HG03108 (cell line): ENCODE data around the gene REG4.
"Not testable (repeated sequence)": the region's sequence is repeated elsewhere in the genome, so short reads cannot be mapped to it uniquely, and the experiment has no call there.

Source experiments
- ATAC-seq: cut with Tn5 transposase; IDR thresholded peaks from one replicate; pipeline ENCODE4 v1.9.1; 2021; ENCODE audit warnings: moderate library complexity; ENCODE audit not compliant: unreplicated experiment

Gene REG4

DNA sequence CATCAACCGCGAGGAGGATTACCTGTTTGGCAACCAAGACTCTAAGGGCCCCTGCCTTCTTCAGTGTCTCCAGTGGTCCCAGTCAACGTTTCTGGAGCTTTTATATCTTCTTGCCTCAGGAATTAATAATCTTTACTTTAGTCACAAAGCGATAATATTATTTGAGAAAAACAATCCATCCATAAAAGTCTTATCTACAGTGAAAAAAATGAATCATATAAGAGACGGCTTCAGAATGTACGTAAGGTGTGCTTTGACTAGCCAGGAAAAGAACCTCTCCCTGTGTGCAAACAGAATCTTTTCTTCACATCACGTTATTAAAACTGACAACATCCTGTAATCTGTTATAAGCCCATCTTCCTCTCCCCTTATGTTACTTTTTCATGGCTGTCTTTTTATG, at the start of gene REG4:
Gene REG4 (minus strand): TSS at position 74 of the 400 bp plus-strand sequence. CDS start 2,691 bp downstream, outside the sequence.
- ATAC-seq, result no peak

DNA sequence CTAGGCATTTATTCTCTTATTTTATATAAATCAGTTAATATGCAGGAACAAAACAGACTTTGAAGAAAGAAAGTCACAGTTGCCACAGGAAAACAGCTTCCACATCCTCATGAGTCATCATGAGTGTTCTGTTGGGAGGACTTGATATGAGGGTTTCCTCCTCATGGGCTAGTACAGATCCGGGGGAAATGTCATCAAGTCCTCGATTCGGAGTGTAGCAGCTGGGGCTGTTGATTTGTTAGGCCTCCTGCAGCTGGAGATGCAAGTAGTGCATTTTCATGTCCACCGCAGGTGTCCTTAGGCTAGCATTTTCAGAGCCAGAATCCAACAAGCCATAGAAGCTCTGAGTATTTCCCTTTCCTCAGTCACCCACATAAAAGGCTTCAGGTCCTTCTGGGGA, 48.4 kb upstream of the REG4 start:
- no peak for ATAC-seq

DNA sequence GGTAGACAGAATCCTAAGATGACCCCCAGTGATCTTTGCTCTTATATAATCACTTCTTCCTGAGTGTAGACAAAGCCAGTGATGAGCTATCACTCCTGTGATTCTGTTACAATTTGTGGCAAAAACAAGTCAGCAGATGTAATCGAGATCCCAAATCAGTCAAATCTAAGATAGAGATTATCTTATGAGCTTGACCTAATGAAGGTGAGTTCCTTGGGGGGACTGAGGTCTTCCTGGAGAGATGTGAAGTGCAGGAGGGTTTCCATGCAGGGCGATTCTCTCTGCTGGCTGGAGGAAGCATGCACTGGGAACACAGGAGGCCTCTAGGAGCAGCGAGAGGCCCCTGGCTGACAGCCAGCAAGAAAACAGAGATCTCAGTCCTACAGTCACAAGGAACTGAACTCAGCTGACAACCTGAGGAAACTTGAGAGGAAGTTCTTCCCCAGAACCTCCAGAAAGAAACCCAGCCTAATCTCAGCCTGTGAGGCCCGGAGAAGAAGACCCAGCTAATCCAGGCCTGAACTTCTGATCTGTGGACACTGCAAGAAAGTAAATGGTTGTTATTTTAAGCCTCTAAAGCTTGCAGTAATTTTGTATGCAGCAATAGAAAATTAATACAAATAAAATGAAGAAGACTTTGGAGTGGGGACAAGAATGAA, 47.4 kb upstream of the REG4 start:
- not testable (repeated sequence) for ATAC-seq

DNA sequence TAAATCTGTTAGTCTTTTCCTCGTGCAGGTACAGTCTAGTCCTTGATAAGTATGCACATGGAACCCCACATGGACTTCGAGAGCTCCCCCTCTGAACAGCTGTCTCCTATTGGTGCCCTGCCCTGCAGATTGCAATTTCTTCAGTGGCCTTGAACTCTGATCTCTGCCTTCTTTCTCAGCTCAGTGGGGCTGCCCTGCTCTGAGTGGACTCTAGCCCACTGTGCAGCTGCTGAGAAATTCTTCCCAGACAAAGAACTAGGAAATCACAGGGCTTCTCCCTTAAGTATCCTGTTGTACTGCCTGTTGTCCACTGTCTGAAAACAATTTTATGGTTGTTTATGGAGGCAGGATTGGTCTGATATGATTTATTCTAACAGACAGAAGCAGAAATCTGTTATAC, 46.9 kb upstream of the REG4 start:
- ATAC-seq, result no peak

DNA sequence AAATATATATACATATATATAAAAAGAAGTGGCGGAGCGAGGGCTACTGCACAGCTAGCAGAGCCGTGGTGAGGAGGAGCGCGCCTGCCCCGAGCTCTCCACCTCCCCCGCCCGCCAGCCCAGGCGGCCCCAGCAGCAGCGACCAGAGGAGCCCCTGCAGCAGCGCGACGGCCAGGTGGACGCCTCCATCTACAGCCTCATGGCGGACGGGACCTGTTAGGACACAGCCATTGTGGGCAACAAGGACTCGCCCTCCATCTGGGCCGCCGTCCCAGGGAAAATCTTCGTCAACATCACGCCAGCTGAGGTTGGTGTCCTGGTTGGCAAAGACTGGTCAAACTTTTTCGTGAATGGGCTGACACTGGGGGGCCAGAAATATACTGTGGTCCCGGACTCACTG, 41.9 kb upstream of the REG4 start:
- no peak for ATAC-seq

DNA sequence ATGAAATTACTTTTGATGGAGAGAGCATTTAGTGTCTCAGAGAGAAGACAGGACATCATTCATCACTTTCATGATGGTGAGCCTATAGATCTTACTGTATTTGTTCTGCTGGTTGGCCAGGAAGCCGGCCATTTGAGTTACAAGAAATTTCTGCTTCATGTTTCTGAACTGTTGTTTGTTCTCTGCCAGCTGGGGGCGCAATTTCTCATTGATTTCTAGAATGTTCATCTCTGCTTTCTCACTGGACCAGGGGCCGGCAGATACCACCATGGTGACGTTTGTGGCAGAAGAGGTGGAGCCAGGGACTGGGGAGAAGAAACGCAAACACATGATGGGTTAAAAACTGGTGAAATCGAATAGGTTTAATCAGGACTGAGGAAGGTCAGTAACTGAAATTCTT, 32.9 kb upstream of the REG4 start:
- ATAC-seq, result not testable (repeated sequence)

DNA sequence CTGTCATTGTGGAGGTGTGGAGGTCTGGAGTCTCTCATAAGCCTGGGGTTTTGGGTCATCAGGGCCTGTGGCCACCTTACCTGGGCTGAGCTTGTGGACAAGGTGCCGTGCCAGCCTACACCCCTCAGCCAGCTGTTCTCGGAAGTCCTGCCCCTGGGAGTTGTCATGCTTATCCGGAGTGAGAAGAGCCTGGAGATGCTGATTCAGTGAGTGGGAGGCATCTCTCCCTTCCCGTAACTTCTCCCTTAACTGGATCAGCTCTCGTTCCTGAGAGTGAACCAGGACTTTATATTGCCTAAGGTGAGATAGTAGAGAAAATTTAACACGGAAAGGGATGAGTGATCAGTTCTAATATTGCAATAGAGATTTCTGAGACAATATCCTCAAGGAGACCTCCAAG, 30.0 kb upstream of the REG4 start:
- no peak for ATAC-seq

DNA sequence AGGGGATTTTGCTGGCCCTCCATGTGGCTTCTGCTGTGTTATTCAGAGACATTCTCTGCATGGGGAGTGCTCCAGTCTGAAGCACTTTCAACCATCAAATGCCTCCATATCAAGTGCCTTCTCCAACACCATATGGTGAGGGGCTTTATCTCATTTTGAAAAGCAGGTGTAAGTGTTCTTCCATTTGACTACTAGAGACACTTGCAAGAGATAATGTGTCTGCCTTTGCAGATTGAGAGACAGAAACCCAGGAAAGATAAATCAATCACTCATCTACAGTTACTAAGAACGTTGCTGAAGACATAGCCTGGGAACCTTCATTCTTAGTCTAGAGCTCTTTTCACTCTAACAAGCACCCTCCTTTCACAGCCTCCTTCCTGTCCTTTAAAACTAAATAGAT, 29.5 kb upstream of the REG4 start:
- ATAC-seq, result no peak

DNA sequence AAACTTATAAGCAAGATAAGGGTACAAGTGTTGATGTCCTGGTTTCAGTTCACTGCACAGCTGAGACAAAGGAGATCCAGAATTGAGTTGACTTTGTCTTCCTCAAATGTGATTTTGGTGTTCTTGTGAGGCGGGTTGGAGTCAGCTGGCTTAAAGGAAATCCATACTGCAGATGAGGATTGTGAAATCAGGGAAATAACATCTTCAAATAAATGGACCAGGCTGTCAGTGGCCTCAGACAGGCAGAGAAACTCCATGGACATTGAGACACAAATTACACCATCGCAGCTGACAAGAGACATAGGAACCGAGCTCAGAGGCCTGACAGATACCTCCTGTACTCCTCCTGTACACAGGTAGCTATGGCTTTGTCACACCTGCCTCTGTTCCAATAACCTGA, 27.0 kb upstream of the REG4 start:
- ATAC-seq, result no peak

DNA sequence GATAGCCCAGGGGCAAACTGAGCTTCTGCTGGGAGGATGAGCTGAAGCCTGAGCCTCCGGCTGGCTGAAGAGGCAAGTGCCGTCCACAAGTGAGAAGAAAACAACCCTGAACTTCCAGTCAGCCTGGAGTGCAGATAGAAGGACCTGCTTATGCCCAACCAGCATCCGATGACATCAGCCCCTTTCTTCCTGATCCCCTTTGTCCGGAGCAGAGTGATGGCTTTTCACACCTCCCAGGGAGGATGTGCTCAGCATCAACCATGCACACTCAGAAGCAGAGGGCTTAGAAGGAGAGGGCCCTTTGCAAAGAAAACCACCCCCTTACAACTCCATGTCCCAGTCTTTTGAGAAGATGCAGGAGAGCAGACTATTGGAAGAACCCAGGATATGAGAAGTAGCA, 23.7 kb upstream of the REG4 start:
- ATAC-seq, result no peak

DNA sequence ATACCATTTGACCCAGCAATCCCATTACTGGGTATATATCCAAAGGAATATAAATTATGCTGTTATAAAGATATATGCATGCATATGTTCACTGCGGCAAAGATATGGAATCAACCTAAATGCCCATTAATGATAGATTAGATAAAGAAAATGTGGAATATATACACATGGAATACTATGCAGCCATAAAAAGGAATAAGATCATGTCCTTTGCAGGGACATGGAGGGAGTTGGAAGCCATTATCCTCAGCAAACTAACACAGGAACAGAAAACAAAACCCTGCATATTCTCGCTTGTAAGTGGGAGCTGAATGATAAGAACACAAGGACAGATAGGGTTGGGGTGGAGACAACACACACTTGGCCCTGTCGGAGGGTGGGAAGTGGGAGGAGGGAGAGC, 19.8 kb upstream of the REG4 start:
- ATAC-seq, result no peak

DNA sequence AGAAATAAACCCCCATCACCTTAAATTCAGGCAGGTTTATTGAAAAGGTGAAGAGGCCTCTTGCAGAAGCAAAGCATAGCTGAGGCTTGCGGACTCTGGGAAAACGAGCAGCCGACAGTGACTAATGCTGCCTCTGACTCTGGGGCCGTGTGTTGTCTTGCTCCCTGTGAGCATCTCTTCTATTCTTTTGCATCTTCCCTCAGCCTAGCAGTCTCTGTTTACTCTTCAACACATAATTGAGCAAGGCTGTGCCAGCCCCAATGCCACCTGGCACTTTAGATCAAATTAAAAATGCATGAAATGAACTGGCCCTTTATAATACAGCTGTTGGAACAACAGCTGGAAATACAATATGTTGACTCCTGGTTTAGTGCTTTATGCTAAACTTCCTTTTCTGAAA, 18.4 kb upstream of the REG4 start:
- ATAC-seq, result no peak

DNA sequence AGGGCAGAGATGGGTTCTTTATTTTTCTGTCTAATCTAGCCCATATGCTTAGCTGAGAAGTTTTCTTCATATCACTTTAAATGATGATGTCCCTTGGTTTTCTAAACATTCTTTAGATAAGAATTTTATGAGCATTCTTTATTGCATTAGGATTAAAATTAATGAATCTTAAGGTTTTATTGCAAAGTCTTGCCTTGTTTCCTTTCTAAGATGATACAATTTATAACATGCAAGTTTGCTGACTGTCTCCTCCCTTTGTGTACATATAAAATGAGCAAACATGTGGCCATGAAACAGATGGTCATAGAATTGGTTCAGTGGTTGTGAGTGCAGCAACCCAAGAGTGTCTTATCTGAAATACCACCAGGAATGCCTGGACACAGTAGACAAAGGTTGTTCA, 17.7 kb upstream of the REG4 start:
- ATAC-seq, result not testable (repeated sequence)

DNA sequence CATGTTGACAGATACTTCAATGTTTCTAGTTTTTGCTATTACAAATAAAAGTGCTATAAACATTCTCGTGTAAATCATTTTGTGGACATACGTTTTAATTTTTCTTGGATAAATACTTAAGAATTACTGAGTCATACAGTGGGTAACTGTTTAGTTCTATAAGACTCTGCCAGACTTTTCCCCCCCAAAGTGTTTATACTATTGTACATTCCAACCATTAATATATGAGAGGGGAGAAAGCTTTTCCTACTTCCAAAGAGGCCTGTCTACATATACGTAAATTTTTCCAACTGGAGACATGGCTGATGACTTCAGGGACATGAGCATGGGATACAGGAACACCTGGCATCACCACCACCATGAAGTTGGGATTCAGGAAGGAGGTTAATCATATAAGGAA, 17.0 kb upstream of the REG4 start:
- no peak for ATAC-seq

DNA sequence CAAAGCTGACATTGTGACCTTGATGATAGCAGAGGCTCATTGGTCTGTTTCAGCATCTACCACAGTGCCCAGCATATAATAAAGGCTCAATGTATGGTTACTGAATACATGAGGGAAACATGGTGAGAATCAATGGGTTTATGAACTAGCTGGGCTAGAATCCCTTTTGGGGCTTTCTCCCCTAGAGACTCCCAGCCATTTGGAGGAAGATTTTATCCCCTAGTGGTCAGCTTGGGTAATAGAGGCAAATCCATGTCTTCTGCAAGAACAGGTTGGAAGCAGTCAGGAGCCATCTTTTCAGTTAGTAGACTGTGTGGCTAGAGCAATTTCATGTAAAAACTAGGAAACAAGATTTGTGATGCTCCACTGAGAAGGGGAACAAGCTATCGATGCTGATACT, 15.8 kb upstream of the REG4 start:
- no peak for ATAC-seq

DNA sequence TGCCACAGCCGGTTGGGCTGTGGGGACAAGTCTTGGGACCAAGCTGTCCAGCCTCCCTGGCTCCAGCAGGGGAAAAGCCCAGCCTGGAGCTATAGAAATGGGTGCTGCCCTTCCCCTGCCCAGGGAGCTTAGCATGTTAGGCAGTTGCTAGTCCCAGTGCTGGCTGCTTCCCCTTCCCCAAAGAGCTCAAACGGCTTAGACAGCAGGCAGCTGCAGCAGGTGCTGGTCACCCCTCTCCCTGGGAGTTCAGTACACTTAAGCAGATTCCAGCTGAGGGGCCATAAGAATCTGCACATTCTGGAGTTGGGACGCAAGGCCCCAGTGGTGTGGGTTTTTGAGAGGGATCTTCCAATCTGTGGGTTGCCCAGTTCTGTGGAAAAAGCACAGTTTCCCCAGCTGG, 11.1 kb upstream of the REG4 start:
- ATAC-seq, result no peak

DNA sequence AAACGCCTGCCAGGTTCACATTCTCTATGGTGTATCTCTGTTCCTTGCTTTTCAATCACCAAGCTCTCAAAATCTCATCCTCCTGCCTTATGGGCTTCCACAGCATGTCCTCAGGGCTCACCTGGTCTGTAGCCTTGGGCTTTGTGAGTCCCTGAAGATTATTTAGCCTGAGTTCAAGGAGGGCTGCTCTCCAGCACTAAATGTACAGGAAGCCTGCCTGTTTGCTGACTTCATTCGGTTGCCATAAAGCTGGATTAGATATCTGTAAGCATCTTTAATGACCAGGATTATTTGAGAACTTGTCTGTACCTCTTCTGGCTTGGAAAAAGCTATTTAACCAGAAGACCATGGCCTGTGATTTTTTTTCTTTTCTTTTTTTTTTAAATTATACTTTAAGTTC, 6.9 kb upstream of the REG4 start:
- no peak for ATAC-seq

DNA sequence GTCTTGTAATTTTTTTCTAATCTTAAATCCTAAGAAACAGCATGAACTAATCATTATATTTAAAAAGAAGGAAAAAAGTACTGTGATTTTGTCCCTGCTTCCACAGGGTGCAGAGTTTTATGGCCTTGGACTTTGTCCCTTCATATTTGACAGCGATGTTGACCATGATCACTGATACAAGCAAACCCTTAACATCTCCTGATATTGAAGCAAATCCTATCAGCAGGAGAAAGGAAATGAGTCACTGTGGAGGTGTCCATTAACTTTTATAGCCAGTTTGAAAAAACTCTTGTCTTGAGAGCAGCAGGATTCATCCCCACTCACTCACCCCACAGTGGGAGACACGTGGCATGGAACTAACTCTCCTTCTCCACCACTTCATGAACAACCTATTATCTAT, 5.1 kb upstream of the REG4 start:
- ATAC-seq, result no peak

DNA sequence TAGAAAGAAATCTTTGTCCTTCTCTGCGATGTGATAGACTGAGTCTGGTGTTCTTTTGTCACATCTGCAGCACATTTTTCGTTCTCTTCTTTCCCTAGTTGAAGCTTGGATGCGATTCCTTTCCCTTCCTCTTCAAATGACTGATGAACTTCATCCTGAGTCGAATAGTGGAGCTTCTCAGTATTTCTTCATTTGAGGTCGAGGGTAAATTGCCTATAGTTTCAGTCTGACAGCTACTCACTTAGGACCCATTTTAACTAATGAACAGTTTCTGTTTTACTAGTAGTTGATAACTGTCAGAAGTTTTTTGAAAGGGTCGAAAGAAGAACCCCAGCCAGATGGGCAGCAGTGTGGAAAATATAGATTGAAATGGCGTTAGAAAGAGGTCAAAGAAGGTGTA, 4.7 kb upstream of the REG4 start:
- no peak for ATAC-seq

DNA sequence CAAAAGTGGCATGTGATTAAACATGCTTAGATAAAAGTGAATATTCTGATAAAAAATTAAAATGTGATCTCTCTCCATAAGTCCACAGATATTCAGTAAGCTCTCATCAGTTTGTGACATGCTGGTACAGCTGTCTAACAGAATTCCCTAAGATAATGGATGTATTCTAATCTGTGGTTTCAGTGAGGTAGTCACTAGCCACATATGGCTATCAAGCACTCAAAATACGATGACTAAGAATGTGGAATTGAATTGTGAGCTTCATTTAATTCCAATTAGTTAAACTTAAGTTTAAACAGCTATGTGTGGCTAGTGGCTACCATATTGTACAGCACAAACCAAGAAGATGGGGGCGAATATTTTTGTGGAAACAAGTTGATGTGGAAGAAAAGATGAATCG, 4.1 kb upstream of the REG4 start:
- no peak for ATAC-seq

DNA sequence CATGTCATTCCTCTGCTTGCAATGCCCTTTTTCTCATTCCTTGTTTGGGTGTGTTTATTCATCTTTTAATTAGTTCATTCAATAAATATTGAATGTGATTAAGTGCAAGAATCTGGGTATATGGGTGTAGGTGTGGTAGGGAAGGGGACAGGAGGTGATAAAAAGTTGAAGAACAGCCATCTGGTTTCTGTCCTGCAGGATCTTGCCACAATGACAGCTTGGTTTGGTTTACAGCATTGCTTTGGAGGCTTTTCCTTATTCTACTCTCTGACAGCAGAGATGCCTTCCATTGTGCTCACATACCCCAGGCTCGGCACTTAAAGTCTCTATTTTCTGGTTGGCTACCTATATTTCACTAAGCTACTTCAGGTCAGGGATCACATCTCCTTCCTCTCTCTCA, 3.0 kb upstream of the REG4 start:
- ATAC-seq, result no peak

DNA sequence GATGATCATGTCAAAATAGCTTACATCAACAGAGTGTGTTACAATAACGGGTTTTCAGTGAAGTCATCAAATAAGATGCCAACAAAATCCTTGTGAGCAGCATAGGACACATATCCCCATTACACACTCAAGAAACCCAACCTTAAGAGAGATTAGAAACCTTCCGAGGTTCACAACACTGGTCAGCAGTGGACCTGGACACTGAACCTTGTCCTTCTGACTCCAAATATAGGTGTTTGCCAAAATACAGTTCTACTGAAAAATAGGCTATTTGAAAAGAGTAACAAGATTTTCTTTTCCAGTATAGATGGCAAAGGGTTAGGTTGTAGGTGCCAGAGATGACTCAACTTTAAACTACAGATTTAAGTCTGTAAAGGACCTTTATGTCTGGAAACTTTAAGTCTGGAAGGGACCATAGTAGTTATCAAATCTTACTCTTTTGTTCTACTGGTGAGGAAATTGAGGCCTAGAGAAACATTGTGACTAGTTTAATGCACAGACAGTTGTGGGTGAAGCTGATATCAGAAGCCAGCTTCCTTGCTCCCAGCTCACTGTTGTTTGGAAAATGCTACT, 811 bp upstream of the REG4 start:
- ATAC-seq, result no peak

DNA sequence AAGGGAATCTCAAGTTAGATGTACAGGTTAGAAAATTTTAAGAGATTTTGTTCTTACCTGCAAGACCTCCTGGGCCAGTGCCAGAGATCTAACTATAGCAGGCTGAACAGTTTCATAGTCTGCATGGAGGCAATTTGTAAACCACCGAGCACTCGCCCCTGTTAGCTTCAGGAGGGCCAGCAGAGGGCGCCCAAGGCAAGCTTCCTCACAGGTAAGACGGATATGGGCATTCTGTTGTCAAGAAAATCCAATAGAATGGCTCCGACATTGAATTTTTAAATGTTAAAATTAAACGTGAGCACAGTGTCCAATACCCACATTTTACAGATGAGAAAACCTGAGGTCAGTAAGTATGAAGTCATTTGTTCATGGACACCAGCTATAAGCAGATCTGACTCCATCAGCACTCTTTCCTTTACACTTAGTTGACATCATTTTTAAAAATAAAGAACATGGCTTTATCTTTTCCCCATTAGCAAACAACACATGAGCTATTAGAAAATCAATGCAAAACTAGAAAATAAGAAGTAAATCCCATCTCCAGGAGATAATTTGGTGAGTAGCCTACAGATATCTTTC, 2.2 kb downstream of the REG4 start:
- peak; percentile 78 for ATAC-seq
